ENCODE results near the gene BPGM.
A peak's percentile ranks its signal among the peaks of the same experiment; 100 is the strongest.

Gene BPGM

GRCh38 chr7:134646425-134647305, at the start of gene BPGM:
Gene BPGM (plus strand): TSS chr7:134646853. CDS start chr7:134661508, 14,655 bp downstream.
- peak; percentile 69 for DNase-seq (ENCODE audit: insufficient read length, low spot score)
- peak; percentile 77 for FAIRE-seq
- TF ChIP-seq CTCF (IDR thresholded peaks at IDR 0.05; ENCODE audit: insufficient read depth, missing control alignments), result peak; percentile 45

GRCh38 chr7:134599371-134599770, 47.3 kb upstream of the BPGM start:
- no peak for TF ChIP-seq CTCF (IDR thresholded peaks at IDR 0.05; ENCODE audit: insufficient read depth, missing control alignments)
- FAIRE-seq (no peak), DNase-seq (ENCODE audit: insufficient read length, low spot score) (no peak)

- DNase-seq (ENCODE audit: insufficient read length, low spot score), result no peak
- FAIRE-seq, result no peak
- no peak for TF ChIP-seq CTCF (IDR thresholded peaks at IDR 0.05; ENCODE audit: insufficient read depth, missing control alignments)
Measured at GRCh38 chr7:134601459-134601858, 45.2 kb upstream of the BPGM start.

DNA sequence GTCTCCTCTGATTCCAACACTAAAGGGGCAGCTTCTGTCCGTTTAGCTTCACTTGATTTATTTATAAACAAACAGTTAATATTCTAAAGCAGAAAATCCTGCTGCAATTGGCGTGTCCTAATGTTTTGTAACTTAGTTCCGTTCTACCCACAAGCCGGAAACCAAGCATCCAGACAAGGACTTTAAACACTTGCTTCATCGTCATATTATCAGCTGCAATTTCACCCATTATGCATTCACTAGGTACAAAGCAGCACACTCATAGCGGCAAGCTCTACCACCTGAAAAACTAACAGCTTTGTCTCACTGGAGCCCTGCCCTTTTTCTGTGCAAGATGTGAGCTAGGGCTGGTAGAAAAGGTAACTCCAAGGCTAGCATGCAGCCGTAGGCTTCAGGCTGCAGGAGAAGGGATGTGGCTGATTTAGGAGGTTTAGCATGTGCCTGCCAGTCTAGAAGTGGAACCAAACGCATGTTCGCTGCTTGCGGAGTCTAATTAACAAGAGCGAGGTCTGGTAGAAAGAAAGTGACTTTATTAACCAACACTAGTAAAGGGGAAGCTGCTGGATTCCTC, 43.7 kb upstream of the BPGM start:
- no peak for TF ChIP-seq CTCF (IDR thresholded peaks at IDR 0.05; ENCODE audit: insufficient read depth, missing control alignments)
- no peak for FAIRE-seq
- no peak for DNase-seq (ENCODE audit: insufficient read length, low spot score)

GRCh38 chr7:134605978-134606923, 40.4 kb upstream of the BPGM start:
- peak; percentile 96 for TF ChIP-seq CTCF (IDR thresholded peaks at IDR 0.05; ENCODE audit: insufficient read depth, missing control alignments)
- no peak for FAIRE-seq
- DNase-seq (ENCODE audit: insufficient read length, low spot score), result no peak

GRCh38 chr7:134611611-134612151, 35.0 kb upstream of the BPGM start:
- no peak for TF ChIP-seq CTCF (IDR thresholded peaks at IDR 0.05; ENCODE audit: insufficient read depth, missing control alignments)
- no peak for DNase-seq (ENCODE audit: insufficient read length, low spot score)
- FAIRE-seq, result no peak
